Glutamatergic neuron (in vitro differentiated cells): ENCODE measurements around the gene CFAP92. TPM values are rescaled to one million over a fixed set of nuclear protein-coding genes. Genes with fewer than 3 reads are reported as not detected.

Source experiments
- DNase-seq: peaks from one replicate; pipeline ENCODE4 v3.0.0; 2022
- H3K27ac Mint-ChIP-seq: one replicate; pipeline ENCODE4 v1.8.0; 2020; ENCODE audit warnings: mild to moderate bottlenecking, mixed read lengths, inconsistent platforms; ENCODE audit not compliant: unreplicated experiment
- H3K27me3 Mint-ChIP-seq: one replicate; pipeline ENCODE4 v1.8.0; 2020; ENCODE audit warnings: mild to moderate bottlenecking, moderate library complexity, mixed read lengths, inconsistent platforms; ENCODE audit not compliant: unreplicated experiment
- H3K36me3 Mint-ChIP-seq: one replicate; pipeline ENCODE4 v1.8.0; 2020; ENCODE audit warnings: mild to moderate bottlenecking, mixed read lengths, inconsistent platforms; ENCODE audit not compliant: unreplicated experiment
- H3K4me1 Mint-ChIP-seq: one replicate; pipeline ENCODE4 v1.8.0; 2020; ENCODE audit warnings: mild to moderate bottlenecking, low read depth, mixed read lengths, inconsistent platforms; ENCODE audit not compliant: unreplicated experiment
- H3K4me3 Mint-ChIP-seq: one replicate; pipeline ENCODE4 v1.8.0; 2020; ENCODE audit warnings: mild to moderate bottlenecking, mixed read lengths, inconsistent platforms; ENCODE audit not compliant: unreplicated experiment
- H3K9me3 Mint-ChIP-seq: one replicate; pipeline ENCODE4 v1.8.0; 2020; ENCODE audit warnings: mild to moderate bottlenecking, moderate library complexity, mixed read lengths, inconsistent platforms; ENCODE audit not compliant: unreplicated experiment
- total RNA-seq: library from RNA; stranded (reverse); fragmentation: NEBNext Ultra II Directional; extraction: Animal tissue kit (Norgen Biotek cat#: 25700); gene quantifications from one replicate; pipeline ENCODE4 v1.2.1, GENCODE V29; 2021; ENCODE audit not compliant: unreplicated experiment
- TF ChIP-seq, protein P1 (sequence below): fragments of 200-600 bp; sonication (generic); IDR thresholded peaks from one replicate; pipeline ENCODE4 v1.5.0; 2021; ENCODE audit not compliant: partially characterized antibody, unreplicated experiment

The CFAP92 gene
- total RNA-seq, 1 donor from 2014 or later: 0.15 TPM

DNA sequence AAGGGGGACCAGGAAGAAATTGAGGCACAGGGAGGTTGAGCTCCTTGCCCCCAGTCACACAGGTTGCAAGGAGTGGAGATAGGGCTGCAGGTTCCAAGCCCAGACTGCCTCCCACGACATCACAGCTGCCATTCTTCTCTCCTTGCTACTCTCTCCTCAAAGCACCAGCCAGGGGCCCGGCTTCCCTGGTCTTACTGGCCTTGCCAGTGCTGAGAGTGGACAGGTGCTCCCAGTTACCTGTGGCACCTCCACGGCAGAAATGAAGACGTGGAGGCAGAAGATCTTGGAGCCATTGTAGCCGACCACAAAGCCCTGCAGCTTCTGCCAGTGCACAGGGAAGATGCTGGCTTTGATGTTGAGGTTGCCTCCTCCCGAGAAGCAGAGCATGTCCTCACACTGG is 132.4 kb downstream of the CFAP92 start:
- Mint-ChIP-seq H3K4me3 (no peak overlapping the region), H3K4me1 (peaks cover 14% of the 10 kb centered on the region), H3K9me3 (peaks cover 24% of the 10 kb centered on the region), H3K36me3 (peaks cover 33% of the 10 kb centered on the region), H3K27ac (no peak overlapping the region), H3K27me3 (peaks cover 4% of the 10 kb centered on the region)
- DNase-seq: no peak
- TF ChIP-seq, protein P1, sequence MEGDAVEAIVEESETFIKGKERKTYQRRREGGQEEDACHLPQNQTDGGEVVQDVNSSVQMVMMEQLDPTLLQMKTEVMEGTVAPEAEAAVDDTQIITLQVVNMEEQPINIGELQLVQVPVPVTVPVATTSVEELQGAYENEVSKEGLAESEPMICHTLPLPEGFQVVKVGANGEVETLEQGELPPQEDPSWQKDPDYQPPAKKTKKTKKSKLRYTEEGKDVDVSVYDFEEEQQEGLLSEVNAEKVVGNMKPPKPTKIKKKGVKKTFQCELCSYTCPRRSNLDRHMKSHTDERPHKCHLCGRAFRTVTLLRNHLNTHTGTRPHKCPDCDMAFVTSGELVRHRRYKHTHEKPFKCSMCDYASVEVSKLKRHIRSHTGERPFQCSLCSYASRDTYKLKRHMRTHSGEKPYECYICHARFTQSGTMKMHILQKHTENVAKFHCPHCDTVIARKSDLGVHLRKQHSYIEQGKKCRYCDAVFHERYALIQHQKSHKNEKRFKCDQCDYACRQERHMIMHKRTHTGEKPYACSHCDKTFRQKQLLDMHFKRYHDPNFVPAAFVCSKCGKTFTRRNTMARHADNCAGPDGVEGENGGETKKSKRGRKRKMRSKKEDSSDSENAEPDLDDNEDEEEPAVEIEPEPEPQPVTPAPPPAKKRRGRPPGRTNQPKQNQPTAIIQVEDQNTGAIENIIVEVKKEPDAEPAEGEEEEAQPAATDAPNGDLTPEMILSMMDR: no peak

Other genes with a start within 250 kb of the CFAP92 start
- 44.1 TPM for gene ACAD9, start 114.5 kb downstream of the CFAP92 start, total RNA-seq
- not detected for gene EFCC1, start 7.2 kb upstream of the CFAP92 start, total RNA-seq
- gene GP9, start 66.7 kb upstream of the CFAP92 start, total RNA-seq: not detected
- 2.3 TPM for gene RAB43, start 127.7 kb upstream of the CFAP92 start, total RNA-seq
- gene ISY1, start 167.0 kb upstream of the CFAP92 start, total RNA-seq: 18.2 TPM
- gene CNBP, start 189.8 kb upstream of the CFAP92 start, total RNA-seq: 177 TPM